DND-41 (cell line): ENCODE data around the gene DHFR2.

Experiments used
- ATAC-seq: fragments of 200-7000 bp; cut with Tn5 transposase; 3 replicates; pipeline ENCODE4 v1.9.1; 2021; ENCODE audit warnings: low read depth; ENCODE audit not compliant: insufficient read depth
- DNase-seq: peaks from one replicate; pipeline ENCODE4 v3.0.0-alpha.2; 2020
- H2AFZ ChIP-seq: 2 replicates; pipeline ENCODE4 v1.6.0; 2012; ENCODE audit warnings: low read depth, low read length
- H3K27ac ChIP-seq: 2 replicates; pipeline ENCODE4 v1.5.1; 2012; ENCODE audit warnings: low read length, inconsistent platforms
- H3K27me3 ChIP-seq: fragments of 200-600 bp; sonication (generic); 2 replicates; pipeline ENCODE4 v1.6.0; 2012; ENCODE audit warnings: low read length, mild to moderate bottlenecking, inconsistent platforms; ENCODE audit not compliant: insufficient read depth, poor library complexity
- H3K36me3 ChIP-seq: 2 replicates; pipeline ENCODE4 v1.5.1; 2012; ENCODE audit warnings: low read length, inconsistent platforms; ENCODE audit not compliant: insufficient read depth
- H3K4me1 ChIP-seq: 2 replicates; pipeline ENCODE4 v1.5.1; 2012; ENCODE audit warnings: mild to moderate bottlenecking, low read length; ENCODE audit not compliant: insufficient read depth
- H3K4me2 ChIP-seq: 2 replicates; pipeline ENCODE4 v1.6.0; 2012; ENCODE audit warnings: mild to moderate bottlenecking, moderate library complexity, low read length, inconsistent platforms; ENCODE audit not compliant: insufficient read depth
- H3K4me3 ChIP-seq, 2 experiments: fragments of 200-600 bp in 1 of 2; shearing (Covaris generic) in 1 of 2; 2 replicates each; pipeline ENCODE4 v1.5.1; 2012 to 2016; ENCODE audit warnings: inconsistent platforms in 2 of 2, low read length in 2 of 2, mild to moderate bottlenecking in 2 of 2, low read depth in 1 of 2, moderate library complexity in 1 of 2
- H3K79me2 ChIP-seq: 2 replicates; pipeline ENCODE4 v1.6.0; 2012; ENCODE audit warnings: low read length, inconsistent platforms; ENCODE audit not compliant: insufficient read depth
- H3K9ac ChIP-seq: 2 replicates; pipeline ENCODE4 v1.6.0; 2012; ENCODE audit warnings: low read depth, mild to moderate bottlenecking, inconsistent platforms, low read length, moderate library complexity
- H3K9me3 ChIP-seq: 2 replicates; pipeline ENCODE4 v1.5.1; 2012; ENCODE audit warnings: low read length, moderate library complexity, mild to moderate bottlenecking, inconsistent platforms; ENCODE audit not compliant: insufficient read depth, severe bottlenecking
- H4K20me1 ChIP-seq: 2 replicates; pipeline ENCODE4 v1.6.0; 2012; ENCODE audit warnings: low read length; ENCODE audit not compliant: insufficient read depth
- CTCF ChIP-seq: IDR thresholded peaks from 2 replicates; pipeline ENCODE4 v1.5.1; 2012; ENCODE audit warnings: borderline replicate concordance, low read length, moderate library complexity, mild to moderate bottlenecking; ENCODE audit not compliant: poor library complexity, severe bottlenecking; ENCODE audit errors: extremely low read depth
- EZH2 ChIP-seq: IDR thresholded peaks from 3 replicates; pipeline ENCODE4 v1.6.1; 2012; ENCODE audit warnings: borderline replicate concordance, low read depth, mild to moderate bottlenecking, moderate library complexity, low read length, inconsistent platforms; ENCODE audit not compliant: severe bottlenecking

DHFR2 gene

GRCh38 chr3:94026623-94027022, 36.1 kb downstream of the DHFR2 start:
- DNase-seq (no peak), ATAC-seq (no peak)
- no peak overlapping the region for H2AFZ ChIP-seq
- H3K36me3 ChIP-seq, result no peaks in the 10 kb centered on the region
- H4K20me1 ChIP-seq, result no peaks in the 10 kb centered on the region
- no peak overlapping the region for H3K4me3 ChIP-seq
- no peaks in the 10 kb centered on the region for H3K79me2 ChIP-seq
- H3K4me2 ChIP-seq, result no peak overlapping the region
- H3K27me3 ChIP-seq, result no peaks in the 10 kb centered on the region
- H3K9me3 ChIP-seq, result no peaks in the 10 kb centered on the region
- no peak overlapping the region for H3K27ac ChIP-seq
- TF ChIP-seq EZH2 (no peak), CTCF (no peak)
- H3K4me1 ChIP-seq, result no peaks in the 10 kb centered on the region
- no peak overlapping the region for H3K9ac ChIP-seq

- no peaks in the 10 kb centered on the region for H3K36me3 ChIP-seq
- no peak overlapping the region for H2AFZ ChIP-seq
- no peak overlapping the region for H3K4me2 ChIP-seq
- H3K9me3 ChIP-seq, result no peaks in the 10 kb centered on the region
- ATAC-seq, result no peak
- no peaks in the 10 kb centered on the region for H4K20me1 ChIP-seq
- no peaks in the 10 kb centered on the region for H3K79me2 ChIP-seq
- no peak overlapping the region for H3K9ac ChIP-seq
- H3K4me1 ChIP-seq, result no peaks in the 10 kb centered on the region
- no peak overlapping the region for H3K4me3 ChIP-seq
- no peak for DNase-seq
- H3K27me3 ChIP-seq, result no peaks in the 10 kb centered on the region
- TF ChIP-seq EZH2, result no peak
- no peak for TF ChIP-seq CTCF
- H3K27ac ChIP-seq, result no peak overlapping the region
These were observed 38.3 kb downstream of the DHFR2 start for GRCh38 chr3:94024385-94024784.

- ATAC-seq, result no peak
- no peak overlapping the region for H3K4me3 ChIP-seq
- no peaks in the 10 kb centered on the region for H4K20me1 ChIP-seq
- H2AFZ ChIP-seq, result no peak overlapping the region
- no peak overlapping the region for H3K9ac ChIP-seq
- TF ChIP-seq CTCF (no peak), EZH2 (no peak)
- no peaks in the 10 kb centered on the region for H3K36me3 ChIP-seq
- no peaks in the 10 kb centered on the region for H3K79me2 ChIP-seq
- no peak overlapping the region for H3K4me2 ChIP-seq
- DNase-seq, result no peak
- no peak overlapping the region for H3K27ac ChIP-seq
- H3K27me3 ChIP-seq, result no peaks in the 10 kb centered on the region
- H3K9me3 ChIP-seq, result no peaks in the 10 kb centered on the region
- no peaks in the 10 kb centered on the region for H3K4me1 ChIP-seq
These were observed 42.4 kb downstream of the DHFR2 start for GRCh38 chr3:94020293-94020692.

- no peaks in the 10 kb centered on the region for H3K36me3 ChIP-seq
- H4K20me1 ChIP-seq, result no peaks in the 10 kb centered on the region
- H3K27ac ChIP-seq, result no peak overlapping the region
- H3K9me3 ChIP-seq, result no peaks in the 10 kb centered on the region
- no peaks in the 10 kb centered on the region for H3K4me1 ChIP-seq
- H2AFZ ChIP-seq, result no peak overlapping the region
- no peak overlapping the region for H3K4me3 ChIP-seq
- ATAC-seq (no peak), DNase-seq (no peak)
- H3K4me2 ChIP-seq, result no peak overlapping the region
- TF ChIP-seq EZH2, result no peak
- TF ChIP-seq CTCF, result no peak
- H3K27me3 ChIP-seq, result no peaks in the 10 kb centered on the region
- H3K9ac ChIP-seq, result no peak overlapping the region
- no peaks in the 10 kb centered on the region for H3K79me2 ChIP-seq
These were observed 43.1 kb downstream of the DHFR2 start for GRCh38 chr3:94019659-94020058.
